K562 (cell line): ENCODE measurements around the gene ORC1. TPM values are rescaled to one million over a fixed set of nuclear protein-coding genes. Genes with fewer than 3 reads are reported as not detected.
A peak's percentile ranks its signal among the peaks of the same experiment; 100 is the strongest.

Experiments
- ATF6 ChIP-seq: sonication (generic); formaldehyde crosslinking; IDR thresholded peaks from 2 replicates; pipeline ENCODE4 v1.4.0; 2020; ENCODE audit warnings: mild to moderate bottlenecking, missing genetic modification reagents
- BCL6 ChIP-seq: fragments of 250-450 bp; sonication (Bioruptor Pico); IDR thresholded peaks from 2 replicates; pipeline ENCODE4 v1.4.0; 2020
- BRD4 ChIP-seq: fragments of 200-600 bp; sonication (generic); IDR thresholded peaks from 2 replicates; pipeline ENCODE4 v1.6.1; 2017; ENCODE audit warnings: inconsistent platforms
- EZH2 ChIP-seq: IDR thresholded peaks from 2 replicates; pipeline ENCODE4 v1.6.1; 2012; ENCODE audit warnings: low read depth, mild to moderate bottlenecking, inconsistent platforms, low read length, borderline replicate concordance
- FOXA1 ChIP-seq: fragments of 450-650 bp; IDR thresholded peaks from 2 replicates; pipeline ENCODE4 v1.6.1; 2016; ENCODE audit warnings: mild to moderate bottlenecking, borderline replicate concordance
- HMBOX1 ChIP-seq: sonication (generic); IDR thresholded peaks from 2 replicates; pipeline ENCODE4 v1.6.1; 2016
- MEF2D ChIP-seq: conservative IDR thresholded peaks from 2 replicates; pipeline ENCODE4 v1.6.1; 2016; ENCODE audit warnings: low read depth, missing genetic modification characterization, missing compliant biosample characterization
- NRF1 ChIP-seq, 2 experiments: fragments of 450-650 bp; IDR thresholded peaks in 1 of 2; conservative IDR thresholded peaks in 1 of 2; 2 replicates each; pipeline ENCODE4 v1.6.1; 2014; ENCODE audit warnings: mild to moderate bottlenecking in 2 of 2
- PRMT5 ChIP-seq: sonication (generic); formaldehyde crosslinking; IDR thresholded peaks from 2 replicates; pipeline ENCODE4 v1.5.0; 2020; ENCODE audit warnings: missing genetic modification reagents
- RNF2 ChIP-seq: sonication (generic); IDR thresholded peaks from 2 replicates; pipeline ENCODE4 v1.6.1; 2016
- SFPQ ChIP-seq: fragments of 200-400 bp; formaldehyde crosslinking; IDR thresholded peaks from 2 replicates; pipeline ENCODE4 v1.6.1; 2017; ENCODE audit warnings: mild to moderate bottlenecking, low read depth, low read length, moderate library complexity
- THRAP3 ChIP-seq: fragments of 450-650 bp; IDR thresholded peaks from 2 replicates; pipeline ENCODE4 v1.6.1; 2016; ENCODE audit warnings: mild to moderate bottlenecking, inconsistent platforms, borderline replicate concordance
- YBX1 ChIP-seq: fragments of 450-650 bp; IDR thresholded peaks from 2 replicates; pipeline ENCODE4 v1.7.1; 2016; ENCODE audit warnings: mild to moderate bottlenecking
- ZHX1 ChIP-seq: fragments of 150-350 bp; conservative IDR thresholded peaks from 2 replicates; pipeline ENCODE4 v1.6.1; 2014; ENCODE audit warnings: low read length
- ZNF174 ChIP-seq: fragments of 250-450 bp; sonication (Bioruptor Pico); IDR thresholded peaks from 2 replicates; pipeline ENCODE4 v1.4.0; 2020; ENCODE audit warnings: mild to moderate bottlenecking
- ZNF511 ChIP-seq: sonication (generic); formaldehyde crosslinking; IDR thresholded peaks from 2 replicates; pipeline ENCODE4 v1.8.0; 2022; ENCODE audit warnings: mild to moderate bottlenecking, missing genetic modification reagents
- ZNF780A ChIP-seq: fragments of 250-450 bp; sonication (Bioruptor Pico); IDR thresholded peaks from 2 replicates; pipeline ENCODE4 v1.5.0; 2021; ENCODE audit warnings: mild to moderate bottlenecking
- polyA plus RNA-seq, 8 experiments: library from polyadenylated mRNA; depleted of rRNA in 4 of 8; stranded (reverse) in 5 of 8; unstranded in 3 of 8; fragments of >200 nt; fragmentation: Nextera tagmentation in 2 of 8; fragmentation: Illumina TruSeq in 1 of 8; extraction: Ambion mirVana in 2 of 8; extraction: Trizol in 1 of 8; gene quantifications; 2 replicates each; pipeline versions ENCODE4 v1.2.1 to v1.2.3, GENCODE V29; 2011 to 2014; ENCODE audit warnings: inconsistent platforms in 1 of 8, missing spikeins in 1 of 8
- total RNA-seq, 7 experiments: library from RNA; depleted of rRNA in 6 of 7; stranded (reverse); fragments of >200 nt in 6 of 7; fragmentation: Illumina TruSeq in 2 of 7; extraction: Trizol in 2 of 7; gene quantifications; 2 replicates each; pipeline versions ENCODE4 v1.2.1 to v1.2.3, GENCODE V29; 2011 to 2021; ENCODE audit warnings: low replicate concordance in 1 of 7

Gene ORC1
- total and polyA plus RNA-seq, 9 of the 15 experiments (the other 6 are each of a cell fraction or from before 2014, with no cell fraction given): 26.4 to 91.6 (median 69.7) TPM

GRCh38 chr1:52404116-52404974 is at the start of gene ORC1, which contains the start of gene PRPF38A (continued):
- TF ChIP-seq HMBOX1 (no peak), FOXA1 (no peak), ZHX1 (peak; percentile 73; the same call in 1 of the 2 replicates), BRD4 (peak; percentile 85; the same call in 1 of the 2 replicates), THRAP3 (0 out of 2 replicates have a peak, but pooled peaks have one; percentile 84), PRMT5 (no peak), MEF2D (tag) (peak; percentile 29; the same call in 1 of the 2 replicates), EZH2 (no peak), NRF1 (conservative IDR thresholded peaks at IDR 0.05 in 1 of 2, IDR thresholded peaks at IDR 0.05 in 1 of 2) (peak; percentile 73 to 74), ZNF780A (CRISPR knock-in tag) (no peak), BCL6 (CRISPR knock-in tag) (no peak), ZNF511 (peak; percentile 93), YBX1 (no peak), SFPQ (no peak), ATF6 (CRISPR knock-in tag) (peak; percentile 60; the same call in 1 of the 2 replicates), ZNF174 (CRISPR knock-in tag) (0 out of 2 replicates have a peak, but pooled peaks have one; percentile 18), RNF2 (0 out of 2 replicates have a peak, but pooled peaks have one; percentile 39)
